ENCODE data around the gene RPS6KA2.

GRCh38 chr6:166402582-166403277 lies 224.3 kb downstream of the RPS6KA2 start:
- TF ChIP-seq CTCF (conservative IDR thresholded peaks at IDR 0.05) (no peak), ZFX (IDR thresholded peaks at IDR 0.05) (no peak)

Measured in C4-2B (cell line).